Keratinocyte (primary cell): ENCODE data around the gene KCTD2. TPM values are rescaled to one million over a fixed set of nuclear protein-coding genes. Genes with fewer than 3 reads are reported as not detected.

ENCODE experiments used
- DNase-seq: peaks from one replicate; pipeline ENCODE4 v3.0.0-alpha.2; 2011; ENCODE audit warnings: low read depth, missing footprints, low spot score
- FAIRE-seq: peaks from 2 replicates; lab custom pipeline; 2011; peaks lifted over from hg19 to GRCh38; lab: Jason Lieb, UNC
- H2AFZ ChIP-seq: 2 replicates; pipeline ENCODE4 v1.6.0; 2012; ENCODE audit warnings: low read length, control low read depth, inconsistent platforms; ENCODE audit not compliant: control insufficient read depth
- H3K27ac ChIP-seq: 2 replicates; pipeline ENCODE4 v1.5.1; 2011; ENCODE audit warnings: low read length; ENCODE audit not compliant: control insufficient read depth, insufficient read depth
- H3K27me3 ChIP-seq: 3 replicates; pipeline ENCODE4 v1.6.0; 2011; ENCODE audit warnings: low read length; ENCODE audit not compliant: control insufficient read depth, insufficient read depth; ENCODE audit errors: extremely low read depth
- H3K36me3 ChIP-seq, 2 experiments: 2 replicates in 1 of 2; 3 replicates in 1 of 2; pipeline ENCODE4 v1.5.1; 2011; ENCODE audit warnings: low read length in 2 of 2, mild to moderate bottlenecking in 1 of 2; ENCODE audit not compliant: control insufficient read depth in 2 of 2, insufficient read depth in 2 of 2; ENCODE audit errors: extremely low read depth in 1 of 2
- H3K4me1 ChIP-seq: 3 replicates; pipeline ENCODE4 v1.5.1; 2011; ENCODE audit warnings: low read length; ENCODE audit not compliant: control insufficient read depth, insufficient read depth; ENCODE audit errors: extremely low read depth
- H3K4me2 ChIP-seq: 3 replicates; pipeline ENCODE4 v1.6.0; 2011; ENCODE audit warnings: low read depth, low read length; ENCODE audit not compliant: control insufficient read depth, insufficient read depth; ENCODE audit errors: extremely low read depth
- H3K4me3 ChIP-seq, 3 experiments: fragments of 200-600 bp in 1 of 3; sonication (generic) in 1 of 3; 2 replicates in 2 of 3; 3 replicates in 1 of 3; pipeline ENCODE4 v1.5.1; 2011 to 2016; ENCODE audit warnings: low read length in 3 of 3, mild to moderate bottlenecking in 3 of 3, control low read depth in 2 of 3, inconsistent platforms in 1 of 3, low read depth in 1 of 3, mixed read lengths in 1 of 3, mixed run types in 1 of 3, moderate library complexity in 1 of 3; ENCODE audit not compliant: control insufficient read depth in 2 of 3, insufficient read depth in 2 of 3; ENCODE audit errors: extremely low read depth in 1 of 3
- H3K79me2 ChIP-seq: 2 replicates; pipeline ENCODE4 v1.6.0; 2012; ENCODE audit warnings: low read length; ENCODE audit not compliant: control insufficient read depth, insufficient read depth
- H3K9ac ChIP-seq: 3 replicates; pipeline ENCODE4 v1.6.0; 2011; ENCODE audit warnings: low read length; ENCODE audit not compliant: control insufficient read depth, insufficient read depth; ENCODE audit errors: extremely low read depth
- H3K9me1 ChIP-seq: 3 replicates; pipeline ENCODE4 v1.6.0; 2011; ENCODE audit warnings: low read length; ENCODE audit not compliant: control insufficient read depth, insufficient read depth; ENCODE audit errors: extremely low read depth
- H3K9me3 ChIP-seq: 2 replicates; pipeline ENCODE4 v1.5.1; 2012; ENCODE audit warnings: low read depth, low read length; ENCODE audit not compliant: control insufficient read depth
- H4K20me1 ChIP-seq: 3 replicates; pipeline ENCODE4 v1.6.0; 2011; ENCODE audit warnings: low read length; ENCODE audit not compliant: control insufficient read depth, insufficient read depth; ENCODE audit errors: extremely low read depth
- CTCF ChIP-seq, 3 experiments: IDR thresholded peaks in 1 of 3; conservative IDR thresholded peaks in 1 of 3; optimal IDR thresholded peaks in 1 of 3; 2 replicates in 2 of 3; 3 replicates in 1 of 3; pipeline versions ENCODE3 to v1.5.1; 2011; ENCODE audit warnings: low read length in 3 of 3, mild to moderate bottlenecking in 3 of 3, moderate library complexity in 2 of 3, control low read depth in 1 of 3, inconsistent platforms in 1 of 3; ENCODE audit not compliant: insufficient read depth in 2 of 3; ENCODE audit errors: extremely low read depth in 1 of 3
- EZH2 ChIP-seq: IDR thresholded peaks from one replicate; pipeline ENCODE4 v1.6.1; 2012; ENCODE audit warnings: inconsistent platforms, mild to moderate bottlenecking, low read length, moderate library complexity
- dilution Hi-C: fragments of 300-500 bp; cut with MboI; formaldehyde crosslinking; loops from one replicate; pipeline ENCODE4 v1.7.0; 2020; ENCODE audit warnings: low sequenced_read_pairs; ENCODE audit not compliant: extremely low pct_ligation_motif_present
- polyA minus RNA-seq, 3 experiments: library from RNA; depleted of rRNA, polyadenylated mRNA; stranded (reverse); fragments of >200 nt; gene quantifications; 1 replicate in 1 of 3; 2 replicates in 1 of 3; 3 replicates in 1 of 3; pipeline ENCODE4 v1.2.3, GENCODE V29; 2011
- polyA plus RNA-seq, 5 experiments: library from polyadenylated mRNA; depleted of rRNA in 3 of 5; stranded (reverse) in 3 of 5; stranded (forward) in 1 of 5; unstranded in 1 of 5; fragments of >200 nt; gene quantifications; 1 replicate in 1 of 5; 2 replicates in 3 of 5; 3 replicates in 1 of 5; pipeline versions ENCODE4 v1.2.1 to v1.2.3, GENCODE V29; 2011 to 2012; ENCODE audit warnings: missing spikeins in 2 of 5, low read depth in 1 of 5, low replicate concordance in 1 of 5

The KCTD2 gene
- 20.7 to 22.8 TPM (median 21.2 TPM) in 3 replicates for polyA plus RNA-seq
- 15.9 TPM for polyA plus RNA-seq (2011; ENCODE audit: low read depth)
- 18.1 and 21.4 TPM in 2 replicates for polyA plus RNA-seq (2011; cell fraction: cytosol; rRNA removed)
- 23.4 and 23.9 TPM in 2 replicates for polyA plus RNA-seq (2011; cell fraction: nucleus; rRNA removed)
- 11.6 and 14.1 TPM in 2 replicates for polyA plus RNA-seq (2012; ENCODE audit: low replicate concordance)
- polyA minus RNA-seq, result 14.8 to 18.9 TPM (median 16.1 TPM) in 3 replicates
- polyA minus RNA-seq (2011; cell fraction: cytosol; rRNA and poly(A)+ RNA removed), result 10.0 TPM
- 8.2 and 12.1 TPM in 2 replicates for polyA minus RNA-seq (2011; cell fraction: nucleus; rRNA and poly(A)+ RNA removed)

GRCh38 chr17:75046407-75047289, at the start of gene KCTD2, which contains the start of gene ATP5PD:
TSS of gene KCTD2 (plus strand) at chr17:75047225. CDS start at chr17:75047251, 26 bp downstream.
TSS of gene ATP5PD (minus strand) at chr17:75046969. CDS start at chr17:75042650, 4,319 bp downstream.
- Histone ChIP-seq H3K27me3 (no peaks in the 10 kb centered on the region), H3K9me3 (no peaks in the 10 kb centered on the region), H3K79me2 (peaks cover 21% of the 10 kb centered on the region), H3K4me1 (peaks cover 14% of the 10 kb centered on the region), H3K9ac (peak within 1 kb of the TSS; percentile 97), H3K4me2 (peak within 1 kb of the TSS; percentile 87), H3K27ac (peak within 1 kb of the TSS; percentile 93), H3K4me3 (peak within 1 kb of the TSS; percentile 90 to 98 (median 96)), H3K36me3 (peaks cover 8% of the 10 kb centered on the region in 2 experiments), H4K20me1 (no peaks in the 10 kb centered on the region), H3K9me1 (no peaks in the 10 kb centered on the region), H2AFZ (peak within 1 kb of the TSS; percentile 93)
- no peak for TF ChIP-seq CTCF (optimal IDR thresholded peaks at IDR 0.05 in 1 of 3, IDR thresholded peaks at IDR 0.05 in 1 of 3, conservative IDR thresholded peaks at IDR 0.05 in 1 of 3; ENCODE audit: extremely low read depth in 1 of 3, insufficient read depth in 2 of 3, low read length in 3 of 3)
- no peak for TF ChIP-seq EZH2
- DNase-seq (peak; percentile 86), FAIRE-seq (peak; percentile 52)
- dilution Hi-C loops, result no loop called here

GRCh38 chr17:74998783-74999182, 48.2 kb upstream of the KCTD2 start:
- Histone ChIP-seq H3K4me3 (no peak overlapping the region), H3K9ac (no peak overlapping the region), H2AFZ (no peak overlapping the region), H3K4me2 (no peak overlapping the region), H3K27ac (no peak overlapping the region), H3K36me3 (peaks cover 4 to 26% of the 10 kb centered on the region in 2 experiments), H3K9me3 (no peaks in the 10 kb centered on the region), H3K79me2 (no peaks in the 10 kb centered on the region), H3K4me1 (peaks cover 9% of the 10 kb centered on the region), H3K27me3 (no peaks in the 10 kb centered on the region), H3K9me1 (peaks cover 2% of the 10 kb centered on the region), H4K20me1 (no peaks in the 10 kb centered on the region)
- no peak for FAIRE-seq
- no peak for DNase-seq
- dilution Hi-C loops, result no loop called here
- TF ChIP-seq CTCF (optimal IDR thresholded peaks at IDR 0.05 in 1 of 3, IDR thresholded peaks at IDR 0.05 in 1 of 3, conservative IDR thresholded peaks at IDR 0.05 in 1 of 3; ENCODE audit: extremely low read depth in 1 of 3, insufficient read depth in 2 of 3, low read length in 3 of 3) (no peak), EZH2 (no peak)
